ENCODE measurements around the gene MAVS.
A peak's percentile ranks its signal among the peaks of the same experiment; 100 is the strongest.
"Not testable (repeated sequence)": the region's sequence is repeated elsewhere in the genome, so short reads cannot be mapped to it uniquely, and the experiment has no call there.

The MAVS gene

DNA sequence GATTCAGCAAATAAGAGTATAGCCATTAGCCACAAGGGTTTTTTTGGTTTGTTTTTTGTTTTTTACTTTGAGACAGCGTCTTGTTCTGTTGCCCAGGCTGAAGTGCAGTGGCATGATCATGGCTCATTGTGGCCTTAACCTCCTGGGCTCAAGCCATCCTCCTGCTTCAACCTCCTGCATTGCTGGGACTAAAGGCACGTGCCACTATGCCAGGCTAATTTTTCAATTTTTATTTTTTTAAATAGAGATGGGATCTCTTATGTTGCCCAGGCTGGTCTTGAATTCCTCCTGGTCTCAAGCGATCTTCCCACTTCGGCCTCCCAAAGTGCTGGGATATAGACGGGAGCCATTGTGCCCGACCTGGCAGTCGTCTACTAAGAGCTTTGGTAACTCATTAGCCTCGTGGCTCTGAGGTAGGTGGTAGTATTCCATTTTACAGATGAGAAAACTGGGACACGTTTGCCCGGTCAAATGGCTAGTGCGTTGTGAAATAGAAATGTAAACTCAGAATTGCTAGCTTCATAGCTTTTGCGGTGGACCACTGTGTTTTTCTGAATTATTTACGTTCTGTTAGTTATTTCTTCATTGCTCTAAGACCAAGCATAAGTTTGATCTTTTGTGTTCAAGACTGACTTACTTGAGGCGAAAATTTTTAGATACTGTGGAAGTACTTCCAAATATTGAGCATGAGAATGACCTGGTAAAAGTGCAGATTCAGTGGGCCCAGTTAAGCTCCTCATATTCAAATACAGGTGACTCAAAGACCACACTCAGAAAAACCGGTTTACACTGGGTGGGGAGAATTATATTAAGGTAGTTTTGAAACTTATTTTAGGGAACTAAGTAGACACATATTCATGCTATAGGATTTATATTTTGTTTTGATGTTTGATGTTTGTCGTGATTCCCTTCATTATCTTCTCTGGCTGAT, 44.6 kb downstream of the MAVS start:
- Mint-ChIP-seq H3K36me3 (peaks cover 50% of the 10 kb centered on the region), H3K9me3 (no peaks in the 10 kb centered on the region), H3K27ac (peak overlapping the region; percentile 98), H3K4me1 (peaks cover 62% of the 10 kb centered on the region), H3K27me3 (peaks cover 4% of the 10 kb centered on the region), H3K4me3 (peak overlapping the region; percentile 100)
- CTCF ChIA-PET, result no interaction called here
- no peak for DNase-seq

DNA sequence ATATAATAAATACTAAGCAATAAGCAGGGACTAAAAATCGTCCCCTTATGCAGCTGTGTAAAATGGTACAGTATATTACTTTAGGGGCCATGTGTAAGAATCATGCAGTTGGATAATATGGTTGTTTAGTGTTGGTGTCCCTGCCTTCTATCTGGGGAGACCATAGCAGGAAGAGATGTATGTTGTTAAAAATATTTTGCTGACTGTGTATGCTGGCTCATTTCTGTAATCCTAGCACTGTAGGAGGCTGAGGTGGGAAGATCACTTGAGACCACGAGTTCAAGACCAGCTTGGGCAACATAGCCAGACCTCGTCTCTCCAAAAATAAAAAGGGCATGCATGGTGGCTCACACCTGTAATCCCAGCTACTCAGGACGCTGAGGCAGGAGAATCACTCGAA, 48.2 kb downstream of the MAVS start:
- Mint-ChIP-seq H3K27me3 (no peaks in the 10 kb centered on the region), H3K4me1 (peaks cover 64% of the 10 kb centered on the region), H3K4me3 (no peak overlapping the region), H3K9me3 (no peaks in the 10 kb centered on the region), H3K27ac (no peak overlapping the region), H3K36me3 (peaks cover 49% of the 10 kb centered on the region)
- no peak for DNase-seq
- CTCF ChIA-PET, result no interaction called here

DNA sequence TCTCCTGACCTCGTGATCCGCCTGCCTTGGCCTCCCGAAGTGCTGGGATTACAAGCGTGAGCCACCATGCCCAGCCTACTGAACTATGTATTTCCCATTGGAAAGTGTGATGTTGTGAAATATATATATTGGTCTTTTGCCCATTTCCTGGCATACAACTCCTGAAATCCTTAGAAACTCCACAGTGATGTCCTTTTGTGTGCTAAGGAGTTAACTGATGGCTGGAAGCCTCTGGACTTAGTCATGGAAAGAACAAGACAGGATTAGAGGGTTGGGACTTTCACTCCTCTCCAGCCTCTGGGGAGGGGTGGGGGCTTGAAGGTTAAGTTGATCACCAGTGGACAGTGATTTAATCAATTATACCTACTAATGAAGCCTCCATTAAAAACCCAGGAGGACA, 49.7 kb downstream of the MAVS start:
- H3K27ac Mint-ChIP-seq, result no peak overlapping the region
- peaks cover 66% of the 10 kb centered on the region for H3K4me1 Mint-ChIP-seq
- H3K4me3 Mint-ChIP-seq, result no peak overlapping the region
- no peaks in the 10 kb centered on the region for H3K9me3 Mint-ChIP-seq
- H3K27me3 Mint-ChIP-seq, result no peaks in the 10 kb centered on the region
- no peak for DNase-seq
- CTCF ChIA-PET, result no interaction called here
- peaks cover 41% of the 10 kb centered on the region for H3K36me3 Mint-ChIP-seq

DNA sequence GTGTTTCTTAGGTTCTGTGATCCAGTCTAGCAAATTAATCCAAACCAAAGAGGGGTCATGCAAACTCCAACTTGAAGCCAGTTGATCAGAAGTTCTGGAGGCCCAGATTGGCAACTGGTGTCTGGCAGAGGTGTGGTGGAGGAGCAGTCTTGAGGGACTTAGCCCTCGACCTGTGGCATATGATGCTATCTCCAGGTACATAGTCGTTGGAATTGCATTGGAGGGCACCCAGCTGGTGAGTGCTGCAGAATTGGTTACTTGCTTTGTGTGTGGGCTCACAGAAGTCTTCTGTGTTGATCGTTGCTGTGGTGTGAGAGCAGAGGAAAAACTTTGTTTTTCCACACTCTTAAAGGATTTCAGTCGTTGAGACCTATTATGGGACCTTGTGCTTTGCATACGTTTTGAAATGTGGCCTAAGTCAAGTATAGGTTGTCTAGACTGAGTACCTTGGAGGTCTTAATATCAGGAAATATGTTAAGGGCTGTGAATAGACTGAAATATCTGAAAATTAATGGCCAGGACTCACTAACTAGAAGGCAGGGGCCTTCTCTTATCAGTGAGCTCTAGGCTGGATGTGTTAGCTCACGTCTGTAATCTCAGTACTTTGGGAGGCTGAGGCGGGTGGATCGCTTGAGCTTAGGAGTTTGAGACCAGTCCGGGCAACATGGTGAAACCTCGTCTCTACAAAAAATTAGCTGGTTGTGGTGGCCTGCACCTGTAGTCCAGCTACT, 50.4 kb downstream of the MAVS start:
- H3K4me1 Mint-ChIP-seq, result peaks cover 66% of the 10 kb centered on the region
- no peaks in the 10 kb centered on the region for H3K27me3 Mint-ChIP-seq
- H3K9me3 Mint-ChIP-seq, result no peaks in the 10 kb centered on the region
- peak overlapping the region; percentile 34 for H3K27ac Mint-ChIP-seq
- CTCF ChIA-PET, result interaction anchor here (0.9 to 1.0 kb wide), 2 partner anchors 17 to 196 kb away, joined by 3 to 4 read pairs; no protein-coding TSS in a partner anchor
- DNase-seq, result no peak
- no peak overlapping the region for H3K4me3 Mint-ChIP-seq
- H3K36me3 Mint-ChIP-seq, result peaks cover 37% of the 10 kb centered on the region

DNA sequence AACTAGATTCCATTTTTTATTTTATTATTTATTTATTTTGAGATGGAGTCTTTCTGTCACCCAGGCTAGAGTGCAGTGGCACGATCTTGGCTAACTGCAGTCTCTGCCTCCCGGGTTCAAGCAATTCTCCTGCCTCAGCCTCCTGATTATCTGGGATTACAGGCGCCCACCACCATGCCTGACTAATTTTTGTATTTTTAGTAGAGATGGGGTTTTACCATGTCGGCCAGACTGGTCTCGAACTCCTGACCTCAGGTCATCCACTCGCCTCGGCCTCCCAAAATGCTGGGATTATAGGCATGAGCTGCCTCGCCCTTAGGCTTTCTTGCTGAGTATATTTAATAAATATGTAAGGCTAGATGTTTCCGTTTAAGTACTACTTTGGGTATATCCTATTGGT, 51.5 kb downstream of the MAVS start:
- DNase-seq, H3K27me3 Mint-ChIP-seq, H3K9me3 Mint-ChIP-seq, H3K27ac Mint-ChIP-seq, H3K4me3 Mint-ChIP-seq: not testable (repeated sequence)
- Mint-ChIP-seq H3K36me3 (peaks cover 30% of the 10 kb centered on the region), H3K4me1 (peaks cover 63% of the 10 kb centered on the region)
- CTCF ChIA-PET, result interaction anchor here (0.7 to 0.9 kb wide), 2 partner anchors 148 to 194 kb away, joined by 3 read pairs; no protein-coding TSS in a partner anchor

DNA sequence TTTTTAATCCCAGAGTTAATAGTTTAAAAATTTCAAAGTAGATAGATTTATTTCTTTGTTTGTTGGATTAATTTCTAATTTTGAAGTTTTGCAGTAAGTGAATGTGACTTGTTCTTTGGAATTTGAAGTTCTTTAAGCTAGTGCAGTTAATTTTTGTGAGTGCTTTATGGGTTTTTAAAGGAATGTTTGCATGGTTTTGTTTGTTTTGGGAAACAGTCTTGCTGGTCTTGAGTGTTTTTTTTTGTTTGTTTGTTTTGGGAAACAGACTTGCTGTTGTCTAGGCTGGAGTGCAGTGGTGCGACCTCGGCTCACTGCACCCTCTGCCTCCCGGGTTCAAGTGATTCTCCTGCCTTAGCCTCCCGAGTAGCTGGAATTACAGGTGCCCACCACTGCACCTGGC, 52.0 kb downstream of the MAVS start:
- no peak overlapping the region for H3K27ac Mint-ChIP-seq
- peaks cover 25% of the 10 kb centered on the region for H3K36me3 Mint-ChIP-seq
- CTCF ChIA-PET, result interaction anchor here (0.7 kb wide), 1 partner anchor 148 kb away, joined by 3 read pairs; no protein-coding TSS in a partner anchor
- no peaks in the 10 kb centered on the region for H3K27me3 Mint-ChIP-seq
- H3K4me1 Mint-ChIP-seq, result peaks cover 58% of the 10 kb centered on the region
- H3K9me3 Mint-ChIP-seq, result no peaks in the 10 kb centered on the region
- no peak overlapping the region for H3K4me3 Mint-ChIP-seq
- no peak for DNase-seq

DNA sequence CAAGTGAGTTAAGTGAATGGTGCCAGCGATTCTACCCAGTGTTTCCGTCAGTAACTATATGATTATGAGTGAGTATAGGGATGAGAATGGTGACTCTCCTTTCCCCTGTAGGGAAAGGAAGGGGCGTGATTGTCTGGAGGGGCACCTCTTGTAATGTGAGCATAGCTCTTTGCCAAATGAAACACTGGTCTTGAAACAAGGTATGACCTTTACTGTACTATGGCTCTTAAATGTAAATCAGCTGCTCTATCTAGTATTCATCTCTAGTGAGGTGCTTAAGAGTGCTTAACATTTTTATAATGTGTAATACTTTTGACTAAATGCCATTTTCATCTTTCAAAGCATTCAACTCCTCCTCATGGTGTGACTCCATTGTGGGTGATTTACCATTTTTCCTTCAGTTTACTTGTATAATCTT, 53.6 kb downstream of the MAVS start:
- Mint-ChIP-seq H3K4me1 (peaks cover 60% of the 10 kb centered on the region), H3K36me3 (peaks cover 26% of the 10 kb centered on the region), H3K27ac (peak overlapping the region; percentile 62), H3K4me3 (no peak overlapping the region), H3K27me3 (no peaks in the 10 kb centered on the region), H3K9me3 (no peaks in the 10 kb centered on the region)
- CTCF ChIA-PET, result no interaction called here
- DNase-seq, result no peak

DNA sequence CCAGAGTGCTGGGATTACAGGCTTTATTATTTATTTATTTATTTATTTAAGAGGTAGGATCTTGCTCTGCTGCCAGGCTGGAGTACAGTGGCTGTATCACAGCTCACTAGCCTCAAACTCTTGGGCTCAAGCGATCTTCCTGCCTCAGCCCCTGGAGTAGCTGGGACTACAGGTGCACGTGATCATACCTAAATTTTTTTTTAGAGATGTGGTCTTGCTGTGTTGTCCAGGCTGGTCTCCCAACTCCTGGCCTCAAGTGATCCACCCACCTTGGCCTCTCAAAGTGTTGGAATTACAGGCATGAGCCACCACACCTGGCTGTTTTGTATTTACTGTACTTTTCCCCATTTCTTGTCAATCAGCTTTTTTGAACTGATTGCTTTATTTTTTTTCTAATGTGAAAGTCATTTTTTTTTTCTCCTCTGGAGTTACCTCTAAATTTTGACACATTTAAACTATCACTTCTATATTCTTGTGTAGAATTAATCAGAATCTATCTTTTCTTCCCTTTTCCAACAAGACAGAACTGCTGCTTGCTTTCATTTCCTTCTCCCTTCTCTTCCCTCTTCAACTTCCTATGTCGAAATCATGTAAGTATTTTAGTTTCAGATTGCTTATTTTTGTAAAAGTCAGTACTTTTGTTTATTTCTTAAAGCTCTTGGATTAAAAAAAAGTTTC, 54.5 kb downstream of the MAVS start:
- no peak overlapping the region for H3K4me3 Mint-ChIP-seq
- H3K4me1 Mint-ChIP-seq, result peaks cover 60% of the 10 kb centered on the region

DNA sequence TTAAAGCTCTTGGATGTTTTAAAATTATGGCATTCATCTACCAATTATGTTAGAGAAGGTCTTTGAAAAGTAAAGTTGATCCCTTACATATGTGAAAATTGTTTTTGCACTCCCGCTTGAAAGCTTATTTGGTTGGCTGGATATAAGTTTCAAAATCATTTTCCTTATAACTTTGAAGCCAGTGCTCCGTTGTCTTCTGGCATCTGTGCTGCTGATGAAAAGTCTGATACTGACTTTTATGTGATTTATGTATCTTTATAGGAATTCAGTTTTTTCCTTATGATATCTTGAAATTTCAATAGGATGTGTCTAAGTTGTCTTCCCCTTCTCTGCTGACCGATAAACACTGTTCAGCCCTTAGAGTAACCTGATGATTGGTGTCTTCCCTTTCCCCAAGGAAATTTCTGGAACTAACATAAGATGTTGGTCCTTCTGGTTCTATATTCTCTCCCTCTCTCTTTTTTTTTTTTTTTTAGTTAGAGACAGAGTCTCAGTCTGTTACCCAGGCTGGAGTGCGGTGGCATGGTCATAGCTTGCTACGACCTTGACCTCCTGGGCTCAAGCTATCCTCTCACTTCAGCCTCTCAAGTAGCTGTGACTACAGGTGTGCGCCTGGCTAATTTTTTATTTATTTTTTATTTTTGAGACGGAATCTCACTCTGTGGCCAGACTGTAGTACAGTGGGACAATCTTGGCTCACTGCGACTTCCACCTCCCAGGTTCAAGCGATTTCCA, 55.2 kb downstream of the MAVS start:
- Mint-ChIP-seq H3K4me1 (peaks cover 60% of the 10 kb centered on the region), H3K27ac (peak overlapping the region; percentile 60), H3K4me3 (no peak overlapping the region), H3K27me3 (no peaks in the 10 kb centered on the region), H3K36me3 (peaks cover 20% of the 10 kb centered on the region), H3K9me3 (no peaks in the 10 kb centered on the region)
- no peak for DNase-seq
- CTCF ChIA-PET, result interaction anchor here (1.0 kb wide), 1 partner anchor 87 kb away, joined by 3 read pairs; no protein-coding TSS in a partner anchor

More for the DNA sequence above, 54.5 kb downstream of the MAVS start:
- Mint-ChIP-seq H3K27ac (peak overlapping the region; percentile 60), H3K9me3 (no peaks in the 10 kb centered on the region), H3K36me3 (peaks cover 22% of the 10 kb centered on the region), H3K27me3 (no peaks in the 10 kb centered on the region)
- CTCF ChIA-PET, result no interaction called here
- no peak for DNase-seq

DNA sequence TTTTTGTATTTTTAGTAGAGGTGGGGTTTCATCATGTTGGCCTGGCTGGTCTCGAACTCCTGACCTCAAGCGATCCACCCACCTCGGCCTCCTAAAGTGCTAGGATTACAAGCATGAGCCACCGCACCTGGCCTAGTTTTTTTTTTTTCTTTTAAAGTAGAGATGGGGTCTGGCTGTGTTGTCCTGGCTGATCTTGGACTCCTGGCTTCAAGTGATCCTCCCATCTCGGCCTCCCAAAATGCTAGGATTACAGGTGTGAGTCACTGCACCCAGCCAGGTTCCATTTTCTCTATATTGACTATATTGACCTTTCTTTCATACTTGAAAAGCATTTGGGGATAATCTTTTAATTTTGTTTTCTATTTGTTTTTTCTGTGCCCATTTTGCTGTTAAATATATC, 55.8 kb downstream of the MAVS start:
- Mint-ChIP-seq H3K36me3 (peaks cover 16% of the 10 kb centered on the region), H3K27ac (no peak overlapping the region), H3K4me3 (no peak overlapping the region), H3K27me3 (no peaks in the 10 kb centered on the region), H3K4me1 (peaks cover 61% of the 10 kb centered on the region), H3K9me3 (no peaks in the 10 kb centered on the region)
- no peak for DNase-seq
- CTCF ChIA-PET, result interaction anchor here (1.0 kb wide), 1 partner anchor 86 kb away, joined by 3 read pairs; no protein-coding TSS in a partner anchor

DNA sequence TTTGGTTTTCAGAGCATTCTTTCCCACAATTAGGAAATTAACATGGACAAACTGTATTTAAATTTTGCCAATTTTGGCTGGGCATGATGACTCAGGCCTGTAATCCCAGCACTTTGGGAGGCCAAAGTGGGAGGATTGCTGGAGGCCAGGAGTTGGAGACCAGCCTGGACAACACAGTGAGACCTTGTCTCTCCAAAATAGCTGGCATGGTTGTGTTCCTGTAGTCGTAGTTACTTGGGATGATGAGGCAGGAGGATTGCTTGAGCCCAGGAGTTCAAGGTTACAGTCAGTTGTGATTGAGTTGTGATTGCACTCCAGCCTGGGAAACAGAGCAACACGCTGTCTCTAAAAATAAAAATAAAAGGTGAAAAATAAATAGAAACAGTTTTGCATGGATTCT, 57.6 kb downstream of the MAVS start:
- H3K9me3 Mint-ChIP-seq, result no peaks in the 10 kb centered on the region
- H3K36me3 Mint-ChIP-seq, result peaks cover 32% of the 10 kb centered on the region
- H3K27ac Mint-ChIP-seq, result no peak overlapping the region
- no peak for DNase-seq
- no peaks in the 10 kb centered on the region for H3K27me3 Mint-ChIP-seq
- H3K4me3 Mint-ChIP-seq, result no peak overlapping the region
- CTCF ChIA-PET, result no interaction called here
- peaks cover 73% of the 10 kb centered on the region for H3K4me1 Mint-ChIP-seq

DNA sequence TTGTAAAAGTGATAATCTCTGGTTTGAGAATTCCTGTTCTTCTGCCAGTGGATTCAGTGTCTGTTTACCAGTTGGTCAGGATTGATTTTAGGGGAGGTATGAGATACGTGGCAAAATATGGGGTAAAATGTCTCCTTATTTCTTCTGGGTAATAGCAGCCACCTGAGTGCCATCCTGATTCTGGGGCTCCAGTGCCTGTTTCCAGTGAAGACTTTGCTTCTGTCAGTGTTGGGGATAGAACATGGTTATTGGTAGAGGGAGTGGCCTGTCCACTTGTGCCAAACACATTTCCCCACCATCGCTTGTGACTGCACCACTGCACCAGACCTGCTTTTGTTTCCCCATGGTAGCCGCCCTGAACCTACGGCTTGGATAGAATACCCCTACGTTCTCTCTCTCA, 58.2 kb downstream of the MAVS start:
- no peaks in the 10 kb centered on the region for H3K27me3 Mint-ChIP-seq
- H3K9me3 Mint-ChIP-seq, result no peaks in the 10 kb centered on the region
- peaks cover 68% of the 10 kb centered on the region for H3K4me1 Mint-ChIP-seq
- peak overlapping the region; percentile 25 for H3K27ac Mint-ChIP-seq
- peaks cover 34% of the 10 kb centered on the region for H3K36me3 Mint-ChIP-seq
- CTCF ChIA-PET, result no interaction called here
- DNase-seq, result no peak
- H3K4me3 Mint-ChIP-seq, result no peak overlapping the region

DNA sequence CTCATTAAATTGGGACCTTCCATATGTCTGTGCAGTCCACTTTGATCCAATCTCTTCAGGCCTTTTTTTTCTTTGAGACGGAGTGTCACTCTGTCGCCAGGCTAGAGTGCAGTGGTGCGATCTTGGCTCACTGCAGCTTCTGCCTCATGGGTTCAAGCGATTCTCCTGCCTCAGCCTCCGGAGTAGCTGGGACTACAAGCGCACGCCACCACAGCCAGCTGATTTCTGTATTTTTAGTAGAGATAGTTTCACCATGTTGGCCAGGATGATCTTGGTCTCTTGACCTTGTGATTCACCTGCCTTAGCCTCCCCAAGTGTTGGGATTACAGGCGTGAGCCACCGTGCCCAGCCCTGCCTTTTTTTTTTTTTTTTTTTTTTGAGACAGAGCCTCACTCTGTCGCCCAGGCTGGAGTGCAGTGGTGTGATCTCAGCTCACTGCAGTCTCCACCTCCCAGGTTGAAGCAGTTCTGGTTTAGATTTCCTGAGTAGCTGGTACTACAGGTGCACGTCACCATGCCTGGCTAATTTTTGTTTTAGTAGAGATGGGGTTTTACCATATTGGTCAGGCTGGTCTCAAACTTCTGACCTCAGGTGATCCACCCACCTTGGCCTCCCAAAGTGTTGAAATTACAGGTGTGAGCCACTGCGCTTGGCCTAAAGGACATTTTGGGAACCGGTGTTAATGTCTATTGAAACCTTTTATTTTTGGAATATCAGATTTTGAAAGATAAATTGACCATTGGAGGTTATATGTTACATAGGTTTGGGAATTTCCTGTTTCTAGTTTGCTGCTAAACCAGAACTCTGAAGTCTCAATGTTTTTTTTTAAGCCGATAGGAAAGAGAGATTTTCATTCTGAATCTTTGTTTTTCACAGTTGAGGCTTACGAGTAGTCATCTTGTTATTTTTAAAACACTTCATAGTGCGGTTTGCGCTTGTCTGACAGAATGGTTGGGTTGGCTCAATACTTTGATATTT, 60.4 kb downstream of the MAVS start:
- Mint-ChIP-seq H3K4me1 (peaks cover 52% of the 10 kb centered on the region), H3K4me3 (peak overlapping the region; percentile 42), H3K36me3 (peaks cover 44% of the 10 kb centered on the region), H3K27ac (peak overlapping the region; percentile 92)
- DNase-seq, result peak; percentile 54
- H3K27me3 Mint-ChIP-seq, H3K9me3 Mint-ChIP-seq: not testable (repeated sequence)
- CTCF ChIA-PET, result interaction anchor here (0.9 to 1.6 kb wide), 4 partner anchors 14 to 179 kb away, joined by 3 to 4 read pairs (median 3); no protein-coding TSS in a partner anchor

All from activated naive CD4-positive, alpha-beta T cell treated with anti-CD3 and anti-CD28 coated beads, Interleukin-2, amount 10 ng/mL, durations not matched to agents 7 days and 5 days (primary cell).